ENCODE data around the gene F3. TPM values are rescaled to one million over a fixed set of nuclear protein-coding genes. Genes with fewer than 3 reads are reported as not detected.

F3 gene
- polyA plus RNA-seq, 1 of the 3 experiments (the other 2 are of a cell fraction): 1.8 TPM

DNA sequence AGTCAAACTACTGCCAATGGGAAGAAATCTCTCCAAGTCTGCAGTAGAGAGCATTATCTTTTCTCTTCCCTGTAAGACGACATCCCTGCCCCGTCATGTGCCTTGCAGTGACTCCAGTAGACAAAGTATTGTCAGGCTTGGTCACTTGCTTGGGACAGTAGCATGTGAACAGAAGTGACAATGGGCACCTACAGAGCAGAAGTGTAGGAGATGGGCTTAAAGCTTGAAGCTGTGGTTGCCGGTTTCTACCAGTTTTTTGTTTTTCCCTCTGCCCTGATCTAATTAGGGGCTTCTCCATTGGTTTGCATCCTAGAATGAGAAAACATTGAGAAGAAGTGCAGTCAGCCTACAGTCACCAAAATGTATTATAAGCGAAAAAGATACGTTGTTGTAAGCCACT lies 12.7 kb downstream of the F3 start:
- 92% methylated on average over 5 of the region's 5 CpGs for WGBS (ENCODE audit: low lambda C conversion rate)
- Histone ChIP-seq H2AFZ (ENCODE audit: low read depth) (no peak overlapping the region), H3K4me2 (no peak overlapping the region), H3K36me3 (replicated peaks in 1 of 2; ENCODE audit: control insufficient read depth in 1 of 2, insufficient read depth in 2 of 2, low read length in 1 of 2) (no peaks in the 10 kb centered on the region), H3K27ac (ENCODE audit: low read depth in 2 of 2, low read length in 1 of 2) (no peak overlapping the region), H3K27me3 (ENCODE audit: insufficient read depth) (no peaks in the 10 kb centered on the region), H3K4me3 (ENCODE audit: low read depth in 2 of 2, low read length in 1 of 2) (no peak overlapping the region), H3K4me1 (ENCODE audit: control insufficient read depth in 1 of 2, insufficient read depth in 2 of 2, low read depth in 1 of 2, low read length in 1 of 2) (peaks cover 0 to 11% of the 10 kb centered on the region in 2 experiments; a peak in 1 of 4 replicates), H3K9me2 (no peaks in the 10 kb centered on the region), H3K79me2 (ENCODE audit: insufficient read depth) (no peaks in the 10 kb centered on the region), H4K20me1 (ENCODE audit: insufficient read depth) (no peaks in the 10 kb centered on the region), H3F3A (replicated peaks; ENCODE audit: insufficient read depth) (no peaks in the 10 kb centered on the region), H3K9me3 (no peaks in the 10 kb centered on the region), H3K9ac (no peak overlapping the region)
- ChIA-PET POLR2A (no interaction called here), CTCF (interaction anchor here (1.0 to 2.6 kb wide), 5 partner anchors 8 to 515 kb away, joined by 3 to 9 read pairs (median 5); no protein-coding TSS in a partner anchor)
- TF ChIP-seq, protein P1, sequence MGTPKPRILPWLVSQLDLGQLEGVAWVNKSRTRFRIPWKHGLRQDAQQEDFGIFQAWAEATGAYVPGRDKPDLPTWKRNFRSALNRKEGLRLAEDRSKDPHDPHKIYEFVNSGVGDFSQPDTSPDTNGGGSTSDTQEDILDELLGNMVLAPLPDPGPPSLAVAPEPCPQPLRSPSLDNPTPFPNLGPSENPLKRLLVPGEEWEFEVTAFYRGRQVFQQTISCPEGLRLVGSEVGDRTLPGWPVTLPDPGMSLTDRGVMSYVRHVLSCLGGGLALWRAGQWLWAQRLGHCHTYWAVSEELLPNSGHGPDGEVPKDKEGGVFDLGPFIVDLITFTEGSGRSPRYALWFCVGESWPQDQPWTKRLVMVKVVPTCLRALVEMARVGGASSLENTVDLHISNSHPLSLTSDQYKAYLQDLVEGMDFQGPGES (IDR thresholded peaks at IDR 0.05; ENCODE audit: low read depth, low read length): no peak
- no peak for TF ChIP-seq YY1 (IDR thresholded peaks at IDR 0.05; ENCODE audit: low read depth)
- no peak for TF ChIP-seq EP300 (IDR thresholded peaks at IDR 0.05; ENCODE audit: borderline replicate concordance in 1 of 2, low read depth in 1 of 2, low read length in 1 of 2)
- TF ChIP-seq GABPA (IDR thresholded peaks at IDR 0.05; ENCODE audit: low read depth): no peak
- no peak for TF ChIP-seq FOXM1 (IDR thresholded peaks at IDR 0.05; ENCODE audit: low read depth)
- no peak for TF ChIP-seq MXI1 (IDR thresholded peaks at IDR 0.05; ENCODE audit: low read depth, low read length)
- TF ChIP-seq JUND (IDR thresholded peaks at IDR 0.05): no peak
- TF ChIP-seq FOXJ3 (CRISPR knock-in tag; IDR thresholded peaks at IDR 0.05): no peak
- TF ChIP-seq ELF1 (IDR thresholded peaks at IDR 0.05): no peak
- TF ChIP-seq SMC3 (IDR thresholded peaks at IDR 0.05; ENCODE audit: low read depth, low read length): no peak
- TF ChIP-seq, protein P2, sequence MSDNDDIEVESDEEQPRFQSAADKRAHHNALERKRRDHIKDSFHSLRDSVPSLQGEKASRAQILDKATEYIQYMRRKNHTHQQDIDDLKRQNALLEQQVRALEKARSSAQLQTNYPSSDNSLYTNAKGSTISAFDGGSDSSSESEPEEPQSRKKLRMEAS (IDR thresholded peaks at IDR 0.05; ENCODE audit: low read depth): no peak
- no peak for TF ChIP-seq RFX5 (IDR thresholded peaks at IDR 0.05; ENCODE audit: low read length)
- no peak for DNase-seq

DNA sequence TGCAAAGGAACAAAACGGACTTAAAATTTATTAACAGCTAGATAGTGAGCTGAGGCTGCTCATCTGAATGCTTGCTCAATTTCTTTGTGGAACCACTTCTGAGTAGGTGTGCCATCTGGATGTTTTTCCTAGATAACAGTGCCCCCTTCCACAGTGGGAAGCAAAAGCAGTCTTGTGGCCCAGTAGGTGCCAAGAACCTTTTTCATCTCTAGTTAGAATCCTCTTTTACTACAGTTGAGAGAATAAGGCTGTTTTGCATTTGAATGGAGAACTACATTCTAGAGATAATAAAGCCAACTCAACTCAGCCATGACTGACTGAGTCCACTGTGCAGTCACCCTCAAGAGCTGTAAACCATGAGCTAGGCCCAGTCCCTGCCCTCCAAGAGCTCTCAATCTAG lies 13.3 kb downstream of the F3 start:
- Histone ChIP-seq H3K9me2 (no peaks in the 10 kb centered on the region), H3K4me3 (ENCODE audit: low read depth in 2 of 2, low read length in 1 of 2) (no peak overlapping the region), H3K9ac (no peak overlapping the region), H2AFZ (ENCODE audit: low read depth) (no peak overlapping the region), H3K36me3 (replicated peaks in 1 of 2; ENCODE audit: control insufficient read depth in 1 of 2, insufficient read depth in 2 of 2, low read length in 1 of 2) (no peaks in the 10 kb centered on the region), H3K79me2 (ENCODE audit: insufficient read depth) (no peaks in the 10 kb centered on the region), H3K9me3 (no peaks in the 10 kb centered on the region), H3K27me3 (ENCODE audit: insufficient read depth) (no peaks in the 10 kb centered on the region), H3F3A (replicated peaks; ENCODE audit: insufficient read depth) (no peaks in the 10 kb centered on the region), H3K4me1 (ENCODE audit: control insufficient read depth in 1 of 2, insufficient read depth in 2 of 2, low read depth in 1 of 2, low read length in 1 of 2) (peaks cover 0 to 11% of the 10 kb centered on the region in 2 experiments; a peak in 1 of 4 replicates), H3K27ac (ENCODE audit: low read depth in 2 of 2, low read length in 1 of 2) (no peak overlapping the region), H3K4me2 (no peak overlapping the region), H4K20me1 (ENCODE audit: insufficient read depth) (no peaks in the 10 kb centered on the region)
- no peak for DNase-seq
- POLR2A ChIA-PET: no interaction called here
- TF ChIP-seq MEF2A (IDR thresholded peaks at IDR 0.05; ENCODE audit: borderline replicate concordance, low read depth): no peak
- TF ChIP-seq, protein P2 (IDR thresholded peaks at IDR 0.05; ENCODE audit: low read depth): no peak
- no peak for TF ChIP-seq SIN3A (IDR thresholded peaks at IDR 0.05; ENCODE audit: borderline replicate concordance, low read depth, low read length)
- no peak for TF ChIP-seq ELF1 (IDR thresholded peaks at IDR 0.05)
- TF ChIP-seq NRF1 (IDR thresholded peaks at IDR 0.05; ENCODE audit: low read depth, low read length): no peak
- TF ChIP-seq GABPA (IDR thresholded peaks at IDR 0.05; ENCODE audit: low read depth): no peak
- TF ChIP-seq FOSL2 (IDR thresholded peaks at IDR 0.05; ENCODE audit: borderline replicate concordance, low read depth): no peak
- TF ChIP-seq MXI1 (IDR thresholded peaks at IDR 0.05; ENCODE audit: low read depth, low read length): no peak
- TF ChIP-seq, protein P1 (IDR thresholded peaks at IDR 0.05; ENCODE audit: low read depth, low read length): no peak
- TF ChIP-seq, protein P3, sequence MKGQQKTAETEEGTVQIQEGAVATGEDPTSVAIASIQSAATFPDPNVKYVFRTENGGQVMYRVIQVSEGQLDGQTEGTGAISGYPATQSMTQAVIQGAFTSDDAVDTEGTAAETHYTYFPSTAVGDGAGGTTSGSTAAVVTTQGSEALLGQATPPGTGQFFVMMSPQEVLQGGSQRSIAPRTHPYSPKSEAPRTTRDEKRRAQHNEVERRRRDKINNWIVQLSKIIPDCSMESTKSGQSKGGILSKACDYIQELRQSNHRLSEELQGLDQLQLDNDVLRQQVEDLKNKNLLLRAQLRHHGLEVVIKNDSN (IDR thresholded peaks at IDR 0.05; ENCODE audit: borderline replicate concordance, low read depth): no peak
- no peak for TF ChIP-seq FOXM1 (IDR thresholded peaks at IDR 0.05; ENCODE audit: low read depth)
- no peak for TF ChIP-seq RAD21 (IDR thresholded peaks at IDR 0.05; ENCODE audit: low read length)
- TF ChIP-seq RXRA (IDR thresholded peaks at IDR 0.05; ENCODE audit: borderline replicate concordance, low read depth): no peak
- no peak for TF ChIP-seq RCOR1 (IDR thresholded peaks at IDR 0.05; ENCODE audit: low read length)
- no peak for TF ChIP-seq TCF12 (IDR thresholded peaks at IDR 0.05)
- TF ChIP-seq EP300 (IDR thresholded peaks at IDR 0.05; ENCODE audit: borderline replicate concordance in 1 of 2, low read depth in 1 of 2, low read length in 1 of 2): no peak
- no peak for TF ChIP-seq NFIC (IDR thresholded peaks at IDR 0.05; ENCODE audit: borderline replicate concordance)
- CTCF ChIA-PET: interaction anchor here (1.0 to 2.6 kb wide), 8 partner anchors 8 to 515 kb away, joined by 3 to 9 read pairs (median 4); no protein-coding TSS in a partner anchor
- WGBS (ENCODE audit: low lambda C conversion rate): 97% methylated on average over 1 of the region's 1 CpG
